Measurements from ENCODE around the gene MTA2.

GRCh38 chr11:62580959-62581715 is 20.5 kb downstream of the MTA2 start:
- no peak for TF ChIP-seq POLR2A (IDR thresholded peaks at IDR 0.05)
- TF ChIP-seq CTCF (IDR thresholded peaks at IDR 0.05) = no peak
- no peak for TF ChIP-seq POLR2AphosphoS5 (IDR thresholded peaks at IDR 0.05)
